Glutamatergic neuron (in vitro differentiated cells): Measurements from ENCODE around the gene FLRT3. TPM values are rescaled to one million over a fixed set of nuclear protein-coding genes. Genes with fewer than 3 reads are reported as not detected.

Experiments used
- DNase-seq: peaks from one replicate; pipeline ENCODE4 v3.0.0; 2022
- H3K27ac Mint-ChIP-seq: one replicate; pipeline ENCODE4 v1.8.0; 2020; ENCODE audit warnings: mild to moderate bottlenecking, mixed read lengths, inconsistent platforms; ENCODE audit not compliant: unreplicated experiment
- H3K27me3 Mint-ChIP-seq: one replicate; pipeline ENCODE4 v1.8.0; 2020; ENCODE audit warnings: mild to moderate bottlenecking, moderate library complexity, mixed read lengths, inconsistent platforms; ENCODE audit not compliant: unreplicated experiment
- H3K36me3 Mint-ChIP-seq: one replicate; pipeline ENCODE4 v1.8.0; 2020; ENCODE audit warnings: mild to moderate bottlenecking, mixed read lengths, inconsistent platforms; ENCODE audit not compliant: unreplicated experiment
- H3K4me1 Mint-ChIP-seq: one replicate; pipeline ENCODE4 v1.8.0; 2020; ENCODE audit warnings: mild to moderate bottlenecking, low read depth, mixed read lengths, inconsistent platforms; ENCODE audit not compliant: unreplicated experiment
- H3K4me3 Mint-ChIP-seq: one replicate; pipeline ENCODE4 v1.8.0; 2020; ENCODE audit warnings: mild to moderate bottlenecking, mixed read lengths, inconsistent platforms; ENCODE audit not compliant: unreplicated experiment
- H3K9me3 Mint-ChIP-seq: one replicate; pipeline ENCODE4 v1.8.0; 2020; ENCODE audit warnings: mild to moderate bottlenecking, moderate library complexity, mixed read lengths, inconsistent platforms; ENCODE audit not compliant: unreplicated experiment
- total RNA-seq: library from RNA; stranded (reverse); fragmentation: NEBNext Ultra II Directional; extraction: Animal tissue kit (Norgen Biotek cat#: 25700); gene quantifications from one replicate; pipeline ENCODE4 v1.2.1, GENCODE V29; 2021; ENCODE audit not compliant: unreplicated experiment
- TF ChIP-seq, protein P1 (sequence below): fragments of 200-600 bp; sonication (generic); IDR thresholded peaks from one replicate; pipeline ENCODE4 v1.5.0; 2021; ENCODE audit not compliant: partially characterized antibody, unreplicated experiment

The FLRT3 gene
- total RNA-seq, 1 donor from 2014 or later: 5.7 TPM

DNA sequence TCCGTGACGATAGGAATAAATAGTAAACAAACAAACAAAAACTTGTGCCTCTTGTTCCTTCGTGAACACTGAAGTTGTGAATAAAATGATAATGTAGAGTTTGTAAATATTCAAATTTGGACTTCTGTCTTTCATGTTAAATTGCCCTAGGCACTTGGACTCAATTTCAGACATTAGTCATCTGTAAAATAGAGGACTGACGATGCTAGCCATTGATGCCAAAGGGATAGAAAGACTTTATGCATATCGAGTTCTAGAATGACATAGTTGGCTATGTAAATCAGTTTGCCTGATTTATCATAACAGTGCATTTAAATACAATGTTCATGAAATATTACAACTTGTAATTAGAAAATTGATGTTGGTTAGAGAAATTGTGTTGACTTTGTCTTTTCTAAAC lies 45.9 kb upstream of the FLRT3 start:
- no peaks in the 10 kb centered on the region for H3K27me3 Mint-ChIP-seq
- no peaks in the 10 kb centered on the region for H3K36me3 Mint-ChIP-seq
- no peaks in the 10 kb centered on the region for H3K4me1 Mint-ChIP-seq
- no peak overlapping the region for H3K4me3 Mint-ChIP-seq
- TF ChIP-seq, protein P1, sequence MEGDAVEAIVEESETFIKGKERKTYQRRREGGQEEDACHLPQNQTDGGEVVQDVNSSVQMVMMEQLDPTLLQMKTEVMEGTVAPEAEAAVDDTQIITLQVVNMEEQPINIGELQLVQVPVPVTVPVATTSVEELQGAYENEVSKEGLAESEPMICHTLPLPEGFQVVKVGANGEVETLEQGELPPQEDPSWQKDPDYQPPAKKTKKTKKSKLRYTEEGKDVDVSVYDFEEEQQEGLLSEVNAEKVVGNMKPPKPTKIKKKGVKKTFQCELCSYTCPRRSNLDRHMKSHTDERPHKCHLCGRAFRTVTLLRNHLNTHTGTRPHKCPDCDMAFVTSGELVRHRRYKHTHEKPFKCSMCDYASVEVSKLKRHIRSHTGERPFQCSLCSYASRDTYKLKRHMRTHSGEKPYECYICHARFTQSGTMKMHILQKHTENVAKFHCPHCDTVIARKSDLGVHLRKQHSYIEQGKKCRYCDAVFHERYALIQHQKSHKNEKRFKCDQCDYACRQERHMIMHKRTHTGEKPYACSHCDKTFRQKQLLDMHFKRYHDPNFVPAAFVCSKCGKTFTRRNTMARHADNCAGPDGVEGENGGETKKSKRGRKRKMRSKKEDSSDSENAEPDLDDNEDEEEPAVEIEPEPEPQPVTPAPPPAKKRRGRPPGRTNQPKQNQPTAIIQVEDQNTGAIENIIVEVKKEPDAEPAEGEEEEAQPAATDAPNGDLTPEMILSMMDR: no peak
- DNase-seq: no peak
- peaks cover 5% of the 10 kb centered on the region for H3K9me3 Mint-ChIP-seq
- no peak overlapping the region for H3K27ac Mint-ChIP-seq

DNA sequence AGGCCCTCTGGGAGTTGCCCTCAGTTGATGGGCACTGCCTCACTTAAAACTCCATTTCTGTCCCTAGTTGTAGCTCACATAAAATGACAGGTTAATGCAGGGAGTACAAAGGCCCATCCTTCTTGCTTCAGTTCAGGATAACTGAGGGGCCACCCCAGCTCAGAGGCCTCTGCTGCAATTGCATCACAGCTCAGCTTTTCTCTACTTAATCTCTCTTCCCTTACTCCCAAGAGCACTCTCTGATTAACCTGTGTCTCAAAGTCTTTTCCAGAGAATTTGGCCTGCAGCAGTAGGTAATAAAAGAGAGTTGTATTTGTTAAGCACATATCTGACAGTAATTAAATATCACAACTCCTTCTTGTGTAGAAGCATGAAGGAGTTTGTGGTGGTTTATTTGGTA lies 40.9 kb upstream of the FLRT3 start:
- peaks cover 11% of the 10 kb centered on the region for H3K4me1 Mint-ChIP-seq
- DNase-seq: no peak
- H3K9me3 Mint-ChIP-seq: no peaks in the 10 kb centered on the region
- no peak overlapping the region for H3K27ac Mint-ChIP-seq
- TF ChIP-seq, protein P1: no peak
- no peaks in the 10 kb centered on the region for H3K27me3 Mint-ChIP-seq
- no peak overlapping the region for H3K4me3 Mint-ChIP-seq
- no peaks in the 10 kb centered on the region for H3K36me3 Mint-ChIP-seq

DNA sequence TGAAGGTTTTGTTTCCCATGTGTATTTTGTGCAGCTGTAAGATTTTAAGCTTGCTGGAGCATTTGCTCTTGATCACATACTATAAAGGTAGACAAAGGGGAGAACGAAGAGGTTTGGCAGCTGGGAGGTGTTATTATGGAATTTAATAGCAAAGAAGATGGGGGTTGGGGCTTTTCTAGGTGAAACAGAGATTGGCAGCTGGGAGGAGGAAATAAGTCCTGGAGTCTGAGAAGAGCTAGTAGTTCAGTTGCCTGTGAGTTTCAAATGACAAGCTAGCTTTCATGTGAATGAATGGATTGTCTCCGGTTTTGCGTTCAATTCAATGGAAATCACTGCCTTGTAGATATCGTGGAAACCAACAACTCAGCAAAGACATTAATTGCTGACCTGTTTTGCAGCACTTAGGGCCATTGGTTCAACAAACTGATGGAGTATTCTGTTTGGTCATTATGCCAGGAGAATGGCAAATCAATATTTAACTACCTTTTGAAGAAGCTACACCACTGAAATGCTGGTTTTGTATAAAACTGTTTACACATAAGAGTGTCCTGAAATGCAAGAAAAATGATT lies 38.1 kb upstream of the FLRT3 start:
- H3K4me1 Mint-ChIP-seq: peaks cover 11% of the 10 kb centered on the region
- H3K36me3 Mint-ChIP-seq: no peaks in the 10 kb centered on the region
- no peak for DNase-seq
- H3K9me3 Mint-ChIP-seq: no peaks in the 10 kb centered on the region
- no peak overlapping the region for H3K27ac Mint-ChIP-seq
- no peak overlapping the region for H3K4me3 Mint-ChIP-seq
- H3K27me3 Mint-ChIP-seq: no peaks in the 10 kb centered on the region
- TF ChIP-seq, protein P1: no peak

DNA sequence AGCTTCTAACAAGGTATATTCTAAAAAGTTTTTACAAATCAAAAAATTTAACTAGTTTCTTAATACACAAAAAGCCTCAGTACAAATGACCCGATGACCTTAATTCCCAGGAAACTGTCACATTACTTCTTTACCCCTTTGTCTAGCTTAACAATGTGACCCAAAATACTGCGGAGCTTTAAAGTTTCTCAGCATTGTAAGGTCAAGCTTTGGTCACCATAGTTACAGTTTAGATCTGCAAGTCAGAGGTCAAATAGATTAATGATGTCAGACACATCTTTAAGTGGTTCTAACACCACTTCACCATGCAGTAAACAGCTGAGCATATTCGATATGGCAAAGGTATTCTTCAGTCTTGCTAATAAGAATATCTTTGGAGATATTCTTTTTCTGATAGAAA lies 36.8 kb upstream of the FLRT3 start:
- peaks cover 11% of the 10 kb centered on the region for H3K4me1 Mint-ChIP-seq

More for the DNA sequence above, 36.8 kb upstream of the FLRT3 start:
- Mint-ChIP-seq H3K27ac (no peak overlapping the region), H3K36me3 (no peaks in the 10 kb centered on the region), H3K27me3 (no peaks in the 10 kb centered on the region), H3K9me3 (no peaks in the 10 kb centered on the region), H3K4me3 (no peak overlapping the region)
- TF ChIP-seq, protein P1: no peak
- DNase-seq: no peak
